ENCODE measurements around the gene FAM221B.

Gene FAM221B

DNA sequence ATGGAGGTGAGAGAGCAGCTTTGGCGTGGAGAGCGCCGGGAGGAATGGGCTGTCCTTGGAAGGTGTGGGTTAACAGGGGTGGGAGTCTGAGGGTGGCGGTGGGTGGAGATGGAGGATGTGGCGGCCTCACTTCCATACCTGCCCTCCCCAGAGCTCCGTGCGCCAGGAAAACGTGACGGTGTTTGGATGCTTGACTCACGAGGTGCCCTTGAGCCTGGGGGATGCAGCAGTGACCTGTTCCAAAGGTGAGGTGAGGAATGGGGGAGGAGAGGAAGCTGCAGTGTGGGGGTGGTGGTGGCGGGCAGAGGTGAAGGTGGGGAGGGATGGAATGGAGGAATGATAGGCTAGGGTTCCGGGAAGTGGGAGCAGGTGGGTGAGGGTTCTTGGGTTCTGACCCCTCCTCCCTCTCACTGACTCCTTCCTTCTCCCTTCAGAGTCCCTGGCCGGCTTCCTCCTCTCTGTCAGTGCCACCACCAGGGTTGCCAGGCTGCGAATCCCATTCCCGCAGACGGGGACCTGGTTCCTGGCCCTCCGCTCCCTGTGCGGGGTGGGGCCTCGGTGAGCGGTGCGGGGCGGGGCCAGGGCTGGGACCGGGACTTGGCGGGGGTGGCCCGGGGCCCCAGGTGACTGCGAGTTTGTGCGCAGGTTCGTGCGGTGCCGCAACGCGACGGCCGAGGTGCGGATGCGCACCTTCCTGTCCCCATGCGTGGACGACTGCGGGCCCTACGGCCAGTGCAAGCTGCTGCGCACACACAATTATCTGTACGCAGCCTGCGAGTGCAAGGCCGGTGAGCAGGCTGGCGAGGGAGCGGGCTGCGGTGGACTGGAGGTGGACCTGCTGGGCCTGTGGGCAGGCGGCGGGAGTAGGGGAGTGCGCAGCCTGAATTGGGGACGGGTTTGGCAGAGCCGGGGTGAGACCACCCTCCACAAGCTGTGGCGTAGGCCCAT is 17.6 kb upstream of the FAM221B start:
- peak; percentile 12 for DNase-seq

DNA sequence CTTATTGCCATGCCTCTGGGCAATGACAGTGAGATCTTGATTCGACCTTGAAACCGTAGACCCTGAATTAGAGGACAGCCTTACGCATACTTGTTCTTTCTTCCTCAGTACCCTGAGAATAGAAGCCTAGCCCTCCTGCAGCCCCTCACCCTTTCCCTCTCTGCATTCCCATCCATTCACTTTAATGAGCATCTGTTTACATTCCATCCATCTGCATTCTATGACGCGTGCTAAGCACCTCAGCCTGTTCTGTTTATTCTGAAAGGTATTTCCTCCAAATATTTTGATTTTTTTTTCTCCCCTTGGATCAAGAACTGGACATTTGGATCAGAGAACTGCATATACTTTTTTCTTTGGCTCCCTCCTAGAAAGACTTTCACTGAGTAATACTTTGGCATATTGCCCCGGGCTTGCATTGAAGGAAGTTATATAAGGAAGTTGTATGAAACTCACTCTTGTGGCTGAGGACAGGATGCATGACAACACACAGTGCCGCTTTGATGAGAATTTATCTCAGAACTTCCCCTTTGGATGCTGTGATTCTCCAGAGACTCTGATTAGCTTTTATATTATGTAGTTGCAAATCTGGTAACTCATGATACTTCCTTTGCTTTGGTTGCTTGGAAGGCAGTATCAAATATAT is 16.2 kb upstream of the FAM221B start:
- DNase-seq = peak; percentile 66

DNA sequence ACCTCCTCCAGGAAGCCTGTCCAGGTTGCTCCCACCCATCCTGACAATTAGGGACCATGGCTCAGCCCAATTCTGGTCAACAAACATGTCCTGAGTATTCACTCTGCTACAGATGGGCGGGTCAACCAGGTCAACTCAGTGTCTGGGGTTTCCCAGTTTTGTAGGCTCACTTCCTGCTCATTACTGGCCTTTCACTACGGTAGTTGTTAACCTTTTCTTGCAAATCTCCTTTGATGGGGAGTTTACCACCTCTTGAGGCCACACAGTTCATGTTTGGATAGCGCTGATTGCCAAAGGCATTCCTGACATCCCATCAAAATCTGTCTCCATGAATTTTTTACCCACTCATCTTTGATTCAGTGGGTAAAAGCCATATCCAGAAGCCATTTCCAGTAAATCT is 14.3 kb upstream of the FAM221B start:
- DNase-seq = no peak

DNA sequence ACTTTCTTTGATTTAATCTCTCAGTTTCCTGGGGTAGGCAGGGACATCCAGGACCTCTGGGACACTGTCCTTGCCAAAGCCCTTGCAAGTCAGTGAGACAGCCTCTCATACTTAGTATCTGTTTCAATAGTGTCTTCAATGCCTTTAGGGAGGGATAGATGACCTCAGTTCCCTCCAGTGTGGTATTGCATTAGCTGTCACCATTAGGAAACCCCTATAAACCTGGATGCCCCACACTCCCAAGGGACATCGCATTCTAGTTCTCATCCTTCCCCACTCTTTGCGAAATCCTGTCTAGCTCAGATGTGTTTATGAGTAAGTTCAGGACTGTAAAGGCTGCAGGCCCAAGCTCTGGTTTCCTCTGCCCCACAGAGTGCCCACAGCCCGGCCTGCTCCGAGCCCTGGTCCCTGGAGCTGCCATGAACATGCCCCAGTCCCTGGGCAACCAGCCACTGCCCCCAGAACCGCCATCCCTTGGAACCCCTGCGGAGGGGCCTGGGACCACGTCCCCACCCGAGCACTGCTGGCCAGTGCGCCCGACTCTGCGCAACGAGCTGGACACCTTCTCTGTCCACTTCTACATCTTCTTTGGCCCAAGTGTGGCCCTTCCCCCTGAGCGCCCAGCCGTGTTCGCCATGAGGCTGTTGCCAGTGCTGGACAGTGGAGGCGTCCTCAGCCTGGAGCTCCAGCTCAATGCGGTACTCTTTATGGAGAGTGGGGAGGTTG is 13.7 kb upstream of the FAM221B start:
- no peak for DNase-seq

DNA sequence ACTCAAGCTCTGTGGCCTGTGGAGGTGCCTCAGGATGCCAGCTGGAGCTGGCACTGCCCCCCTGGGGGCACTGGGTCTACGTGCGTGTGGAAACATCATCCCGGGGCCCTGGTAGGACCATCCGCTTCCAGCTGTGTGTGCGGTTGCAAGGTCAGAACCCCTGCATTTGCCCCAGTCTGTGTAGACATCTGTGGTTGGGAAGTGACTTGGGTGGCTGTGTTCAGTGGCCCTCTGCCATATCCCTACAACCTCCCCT is 13.0 kb upstream of the FAM221B start:
- DNase-seq = no peak

DNA sequence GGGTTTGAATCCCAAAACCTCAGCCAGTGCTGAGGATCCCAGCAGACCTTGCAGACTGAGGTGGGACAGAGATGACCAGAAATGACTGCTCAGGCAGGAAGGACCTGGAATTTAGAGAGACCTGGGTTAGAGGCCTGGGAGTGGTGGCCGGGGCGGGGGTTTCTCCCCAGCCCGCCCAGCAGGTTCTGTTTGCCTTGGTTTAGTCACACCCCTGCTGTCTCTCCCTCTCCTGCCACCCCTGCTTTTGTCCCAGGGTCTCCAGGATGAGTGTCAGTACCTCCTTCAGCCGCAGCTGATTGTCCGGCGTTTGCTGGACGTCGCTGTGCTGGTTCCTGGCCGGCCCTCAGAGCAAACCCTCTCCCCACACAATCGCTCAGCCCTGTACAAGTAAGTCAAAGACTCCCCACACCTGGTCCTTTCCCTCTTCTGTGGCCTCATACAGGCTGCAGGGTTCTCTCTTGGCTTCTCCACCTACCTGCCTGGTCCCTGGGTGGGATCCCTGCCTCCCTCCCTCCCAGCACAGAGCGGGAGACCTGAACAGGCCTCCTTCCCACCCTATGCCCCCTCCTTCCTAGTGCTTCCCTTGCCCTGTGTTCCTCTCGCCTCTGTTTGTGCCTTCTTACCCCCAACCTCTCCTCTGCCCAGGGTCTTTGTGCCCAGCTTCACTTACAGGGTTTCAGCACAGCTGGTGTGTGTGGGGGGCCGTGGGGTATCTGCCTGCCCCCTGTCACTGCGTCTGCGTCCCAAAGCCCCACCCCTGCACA is 12.5 kb upstream of the FAM221B start:
- no peak for DNase-seq

DNA sequence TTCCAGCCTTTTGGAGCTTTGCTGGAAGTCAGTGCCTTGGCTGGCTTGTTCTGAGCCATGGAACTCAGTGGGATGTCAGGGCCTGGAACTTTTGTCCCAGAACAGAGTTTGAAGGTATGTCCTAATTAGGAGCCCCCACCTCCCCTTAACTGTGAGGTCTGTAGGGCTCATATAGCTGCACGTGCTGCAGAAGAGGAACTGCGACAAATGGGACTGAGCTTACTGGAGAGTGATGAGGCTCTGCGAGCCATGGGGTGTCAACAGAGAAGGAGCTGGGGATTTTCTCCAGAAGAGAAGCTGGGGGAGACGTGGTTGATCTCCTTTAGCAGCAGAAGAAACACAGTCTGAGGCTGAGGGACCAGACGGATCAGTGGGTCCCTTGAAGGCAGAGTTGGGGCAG is 11.4 kb upstream of the FAM221B start:
- DNase-seq = no peak

DNA sequence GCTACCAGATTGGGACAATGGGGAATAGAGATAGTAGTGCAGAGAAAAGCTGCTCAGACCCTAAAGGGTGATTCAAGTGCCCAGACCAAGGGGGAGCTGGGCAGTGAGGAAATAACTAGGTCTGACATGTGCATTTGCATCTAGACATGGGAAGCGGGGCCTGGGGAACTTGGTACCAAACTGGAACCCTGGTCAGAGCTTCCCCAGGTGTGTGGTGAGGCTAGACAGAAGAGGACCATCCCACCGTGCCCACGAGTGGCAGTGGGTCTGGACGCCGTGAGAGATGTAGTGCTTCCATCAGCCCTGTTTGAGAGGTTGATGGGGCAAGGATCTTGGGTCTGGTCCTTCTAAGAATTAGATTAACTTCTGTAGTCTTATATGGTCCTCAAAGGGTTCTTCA is 8.1 kb upstream of the FAM221B start:
- DNase-seq = no peak

DNA sequence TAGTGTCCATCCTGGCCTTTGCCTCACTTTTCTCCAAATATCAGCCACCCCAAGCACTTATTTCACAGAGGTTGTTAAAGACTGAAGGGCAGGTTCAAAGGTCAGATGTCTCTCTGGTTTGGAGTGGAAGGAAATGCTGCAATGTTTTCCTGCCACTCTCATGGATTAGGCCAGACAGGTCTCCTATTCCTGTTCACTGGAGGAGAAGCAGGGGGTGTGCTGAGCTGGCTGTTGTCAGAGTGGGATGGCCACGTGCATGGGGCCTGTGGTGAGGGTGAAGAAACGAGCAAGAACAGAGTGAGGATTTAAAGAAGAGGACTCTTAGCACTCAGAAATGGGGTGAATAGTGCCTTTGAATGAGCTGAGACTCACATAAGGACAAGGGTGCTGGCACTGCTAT is 7.2 kb upstream of the FAM221B start:
- no peak for DNase-seq

DNA sequence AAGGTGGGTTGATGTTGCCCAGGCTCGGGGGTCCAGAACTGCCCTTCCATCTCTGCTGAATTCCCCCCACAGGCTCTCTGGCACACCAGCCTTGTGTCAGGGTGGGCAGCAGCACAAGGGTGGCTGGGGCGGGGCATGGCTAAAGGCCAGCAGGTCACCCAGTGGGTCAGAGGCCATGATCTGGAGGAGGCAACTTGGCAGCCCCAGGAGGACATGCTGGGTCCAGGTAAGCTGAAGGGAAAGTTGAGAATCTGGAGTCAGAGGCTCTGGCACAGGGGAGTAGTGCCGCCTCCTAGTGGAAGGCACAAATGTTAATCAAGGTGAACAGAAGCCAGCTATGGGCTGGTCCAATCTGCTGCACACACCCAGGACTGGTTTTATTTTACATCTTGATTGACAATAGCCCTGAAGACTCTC is 6.7 kb upstream of the FAM221B start:
- DNase-seq = peak; percentile 21

DNA sequence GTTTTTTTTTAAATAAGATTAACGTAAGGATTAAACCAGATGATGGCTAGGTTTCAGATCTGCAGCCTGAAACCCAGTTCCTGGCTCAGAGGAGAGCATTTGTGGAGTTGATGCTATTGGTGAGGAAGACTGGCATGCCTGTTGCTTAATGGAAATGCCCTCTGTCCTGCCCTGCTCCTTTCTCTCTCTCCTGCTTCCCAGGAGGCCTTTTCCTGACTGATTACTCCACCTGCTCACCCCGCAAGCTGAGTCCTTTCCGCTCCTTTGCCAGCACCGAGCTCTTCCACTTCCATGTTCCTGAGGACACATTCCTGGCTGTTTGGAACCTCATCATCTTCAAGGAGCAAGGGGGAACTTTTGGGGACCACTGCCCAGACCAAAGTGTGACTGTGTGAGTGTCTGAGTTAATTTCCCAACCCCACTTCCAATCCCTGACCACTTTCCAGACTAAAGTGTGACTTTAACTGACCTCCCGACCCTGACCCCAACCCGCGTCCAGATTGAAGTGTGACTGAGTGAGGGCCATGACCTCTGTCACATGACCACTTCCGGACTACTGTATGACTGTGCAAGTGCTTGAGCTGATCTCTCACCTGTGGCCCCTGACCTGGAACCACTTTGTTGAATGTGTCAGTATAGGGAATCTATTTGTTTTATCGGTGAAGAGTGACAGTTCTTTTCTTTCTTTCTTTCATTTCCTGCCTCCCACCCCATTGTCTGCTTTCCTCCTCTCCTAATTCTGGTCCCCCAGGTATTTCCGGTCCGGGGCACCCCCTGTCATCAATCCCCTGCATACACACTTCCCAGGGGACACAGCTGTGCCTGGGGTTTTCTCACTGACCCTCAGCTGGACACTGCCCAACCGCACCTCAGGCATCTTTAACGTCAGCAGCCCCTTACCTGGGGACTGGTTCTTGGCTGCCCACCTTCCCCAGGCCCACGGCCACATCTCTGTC is 6.0 kb upstream of the FAM221B start:
- no peak for DNase-seq

DNA sequence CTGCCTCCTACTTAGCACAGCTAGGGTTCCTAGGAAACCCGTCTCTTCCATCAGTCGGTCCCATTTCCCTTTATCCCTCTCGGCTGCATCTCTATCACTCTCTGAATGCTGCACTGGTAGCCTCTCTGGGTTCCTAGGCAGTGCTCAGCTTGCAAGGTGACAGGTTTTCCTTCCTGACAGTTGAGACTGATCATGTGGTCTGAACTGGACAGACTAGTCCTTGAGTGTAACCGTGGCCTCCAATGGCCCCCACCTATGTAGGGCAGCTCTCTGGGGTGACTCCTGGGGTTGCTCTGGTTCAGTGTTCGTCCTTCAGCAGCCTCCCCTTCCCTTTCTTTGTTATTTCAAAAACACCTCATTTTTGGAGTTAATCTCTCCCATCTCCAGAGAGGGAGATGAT is 4.3 kb upstream of the FAM221B start:
- no peak for DNase-seq

DNA sequence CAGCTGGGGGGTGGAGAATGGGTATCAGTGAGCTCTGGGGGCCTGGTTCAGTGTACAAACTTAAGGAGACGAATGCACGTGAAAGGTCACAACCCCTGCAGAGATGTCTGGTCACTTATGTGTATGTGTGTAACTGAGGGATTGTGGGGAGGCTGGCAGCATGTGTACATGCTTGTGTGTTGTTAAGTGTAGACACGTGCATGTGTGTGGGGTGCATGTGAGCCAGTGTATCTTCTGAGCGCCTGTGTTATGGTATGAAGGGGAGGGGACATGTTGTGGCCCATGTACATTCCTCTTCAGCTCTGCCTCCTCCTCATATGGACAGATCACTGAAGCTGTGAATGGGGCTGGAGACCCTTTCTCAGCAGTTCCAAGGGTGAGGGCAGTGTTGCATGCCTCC is 2.5 kb upstream of the FAM221B start:
- DNase-seq = no peak

DNA sequence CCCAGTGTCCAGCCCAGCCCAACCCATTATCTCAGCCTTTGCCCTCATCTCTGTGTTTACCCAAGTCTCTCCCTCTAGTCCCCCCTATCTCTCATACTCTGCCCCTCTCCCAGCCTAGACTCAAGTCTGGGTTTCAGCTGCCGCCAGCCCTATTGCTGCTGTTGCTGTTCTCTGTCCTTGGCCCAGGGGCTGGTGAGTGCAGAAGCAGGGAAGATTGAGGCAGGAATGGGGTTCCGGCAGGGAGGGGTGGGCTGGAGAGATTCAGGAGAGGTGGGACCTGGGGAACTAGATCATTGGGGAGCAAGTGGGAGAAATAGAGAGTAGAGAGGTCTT is 1.2 kb upstream of the FAM221B start:
- DNase-seq = no peak

DNA sequence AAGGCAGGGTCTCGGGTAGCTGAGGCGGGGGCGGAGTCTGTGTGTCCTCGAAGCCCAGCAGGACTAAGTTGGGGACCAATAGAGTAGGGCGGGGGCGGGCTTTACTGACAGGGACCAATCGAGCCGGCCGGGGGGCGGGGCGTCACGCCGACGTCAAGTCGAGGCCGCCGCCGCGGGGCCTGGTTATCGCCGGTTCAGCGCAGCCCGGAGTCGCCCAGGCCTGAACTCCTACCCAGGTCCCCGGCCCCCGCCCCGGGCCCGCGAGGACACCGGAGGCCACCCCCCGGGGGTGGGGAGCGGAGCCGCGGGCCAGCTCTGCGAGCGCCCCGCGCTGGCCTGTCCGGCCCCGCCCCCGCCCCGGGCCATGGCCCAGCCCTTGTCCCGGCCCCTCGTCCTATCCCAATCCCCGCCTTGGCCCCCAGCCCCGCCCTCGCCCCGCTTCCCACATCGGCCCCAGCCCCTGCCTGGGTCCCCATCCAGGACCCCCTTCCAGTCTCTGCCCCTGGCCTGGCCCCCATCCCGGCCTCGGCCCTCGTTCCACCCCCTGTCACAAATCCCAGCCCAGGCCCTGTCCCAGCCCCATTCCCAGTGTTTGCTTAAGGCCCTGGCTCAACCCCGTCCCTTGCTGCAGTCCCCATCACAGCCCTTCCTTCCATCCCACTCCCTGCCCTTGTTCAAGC is 692 bp upstream of the FAM221B start, which contains the start of gene TMEM8B:
TMEM8B (plus strand) TSS at position 145 of the 680 bp plus-strand sequence; CDS start at position 365, 220 bp downstream.
- DNase-seq = peak; percentile 98

DNA sequence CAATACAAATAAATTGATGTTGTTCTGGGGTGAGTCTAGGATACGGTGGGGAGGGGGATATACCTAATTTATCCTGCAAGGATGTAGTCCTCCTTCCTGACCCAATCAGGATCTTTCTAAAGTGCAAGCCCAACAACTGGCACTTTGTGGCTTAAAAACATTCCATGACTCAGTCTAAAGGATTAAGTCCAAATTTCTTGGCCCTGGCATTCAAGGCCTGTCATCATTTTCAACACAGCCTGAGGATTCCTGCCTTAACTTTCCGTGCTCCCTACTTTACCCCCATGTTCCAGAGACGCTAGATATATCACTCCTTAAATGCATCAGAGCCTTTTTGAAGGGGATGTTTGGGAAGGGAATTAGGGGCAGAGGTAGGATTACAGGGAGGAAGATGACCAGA is 1.0 kb downstream of the FAM221B start:
- no peak for DNase-seq

DNA sequence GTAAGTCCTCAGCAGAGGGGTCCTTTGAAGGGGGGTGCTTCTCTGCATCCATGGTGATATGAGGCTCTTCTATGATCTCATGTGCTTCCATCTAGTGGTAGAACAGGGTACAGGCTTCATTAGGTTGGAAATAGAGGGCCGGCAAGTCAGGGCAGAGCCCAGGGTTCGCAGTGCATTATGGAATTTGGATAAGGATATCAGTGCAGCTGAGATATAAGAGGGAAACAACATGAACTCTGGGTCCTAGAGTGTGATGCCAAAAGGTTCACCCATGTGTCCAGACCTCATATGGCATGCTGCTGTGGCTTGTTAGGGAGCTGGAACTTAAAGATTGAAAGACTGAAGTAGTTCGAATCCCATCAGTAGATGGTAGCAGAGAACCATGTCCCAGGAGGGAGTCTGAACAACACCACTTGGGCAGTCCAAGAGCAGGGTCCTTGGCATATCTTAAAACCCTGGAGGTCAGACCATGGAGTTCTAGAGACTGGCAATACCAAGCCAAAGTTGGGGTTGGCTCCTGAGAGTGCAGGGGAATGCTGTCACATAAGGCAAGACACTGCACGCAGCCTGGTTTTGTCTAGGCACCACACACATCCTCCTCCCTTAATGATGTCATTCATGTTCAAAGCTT is 2.3 kb downstream of the FAM221B start:
- peak; percentile 36 for DNase-seq

DNA sequence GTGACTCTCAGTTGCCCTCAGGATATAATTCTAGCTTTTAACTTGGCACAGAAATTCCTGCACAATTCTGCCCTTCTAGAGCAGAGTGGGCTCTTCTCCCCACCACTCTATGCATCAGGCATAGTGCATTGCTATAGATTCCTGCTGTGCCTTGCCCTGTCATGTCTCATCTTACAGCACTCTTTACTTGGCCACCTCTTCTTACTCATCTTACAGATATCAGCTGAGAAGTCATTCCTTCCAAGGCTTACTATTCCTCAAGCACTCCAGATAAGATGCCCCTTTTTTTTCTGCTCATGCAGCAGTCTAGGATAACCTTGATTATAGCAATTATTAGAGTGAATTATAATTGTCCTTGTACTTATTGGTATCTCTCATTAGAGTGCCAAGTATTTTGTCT is 5.6 kb downstream of the FAM221B start:
- no peak for DNase-seq

DNA sequence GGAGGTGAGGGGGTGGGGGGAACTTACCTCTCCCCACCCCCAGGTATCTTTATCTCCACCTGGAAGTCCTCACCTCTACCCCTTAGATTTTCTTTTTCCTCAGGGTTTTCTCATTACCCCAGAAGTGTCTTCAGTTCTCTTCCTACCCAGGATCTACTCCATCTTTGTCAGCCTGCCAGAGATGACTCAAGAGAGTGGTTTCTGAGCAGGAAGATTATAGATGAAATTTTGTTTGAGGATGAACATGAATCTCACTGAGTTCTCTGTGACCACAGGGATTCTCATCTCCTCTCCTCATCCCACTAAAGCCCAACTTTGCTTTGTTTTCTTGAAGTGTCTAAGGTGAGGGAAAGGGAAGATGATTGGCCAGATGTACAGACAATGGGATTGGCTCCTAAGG is 8.5 kb downstream of the FAM221B start:
- DNase-seq = no peak

DNA sequence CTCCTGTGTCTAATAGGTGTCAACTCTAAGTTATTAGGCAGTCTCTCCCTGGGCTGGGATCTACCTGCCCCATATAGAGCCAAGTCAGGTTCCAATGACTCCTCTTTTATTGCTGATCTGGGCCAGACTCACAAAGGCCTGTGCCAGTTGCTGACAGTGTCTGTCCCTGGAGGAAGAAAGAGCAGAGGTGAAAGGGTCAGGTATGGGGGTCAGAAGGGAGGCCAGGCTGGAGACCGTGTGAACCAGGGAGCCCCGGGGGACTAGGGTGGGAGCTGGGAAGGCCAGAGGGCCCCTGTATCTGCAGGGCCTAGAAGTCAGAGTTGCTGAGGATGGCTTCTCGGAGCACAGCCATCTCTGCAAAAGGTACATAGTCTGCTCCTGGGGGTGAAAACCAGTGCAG is 10.2 kb downstream of the FAM221B start:
- no peak for DNase-seq

DNA sequence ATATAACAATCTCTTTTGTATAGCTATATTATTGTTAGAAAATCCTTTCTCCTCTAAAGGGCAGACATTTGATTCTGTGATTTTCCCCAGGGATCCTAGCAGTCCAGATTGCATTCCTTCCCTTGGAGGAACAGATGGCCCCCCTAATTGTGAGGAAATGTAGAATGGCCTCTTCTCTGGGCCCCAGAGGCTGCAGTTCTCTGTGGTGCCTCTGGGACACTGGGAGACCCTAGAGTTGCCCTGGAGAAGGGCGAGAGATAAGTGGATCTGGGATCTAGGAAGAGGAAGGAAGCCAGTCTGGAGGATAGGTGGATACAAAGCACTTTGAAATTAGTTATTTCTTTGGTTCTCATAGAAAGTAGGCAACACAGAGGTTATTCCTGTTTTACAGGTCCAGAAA is 11.8 kb downstream of the FAM221B start:
- no peak for DNase-seq
